Measurements from ENCODE around the gene GIT2.

DNA sequence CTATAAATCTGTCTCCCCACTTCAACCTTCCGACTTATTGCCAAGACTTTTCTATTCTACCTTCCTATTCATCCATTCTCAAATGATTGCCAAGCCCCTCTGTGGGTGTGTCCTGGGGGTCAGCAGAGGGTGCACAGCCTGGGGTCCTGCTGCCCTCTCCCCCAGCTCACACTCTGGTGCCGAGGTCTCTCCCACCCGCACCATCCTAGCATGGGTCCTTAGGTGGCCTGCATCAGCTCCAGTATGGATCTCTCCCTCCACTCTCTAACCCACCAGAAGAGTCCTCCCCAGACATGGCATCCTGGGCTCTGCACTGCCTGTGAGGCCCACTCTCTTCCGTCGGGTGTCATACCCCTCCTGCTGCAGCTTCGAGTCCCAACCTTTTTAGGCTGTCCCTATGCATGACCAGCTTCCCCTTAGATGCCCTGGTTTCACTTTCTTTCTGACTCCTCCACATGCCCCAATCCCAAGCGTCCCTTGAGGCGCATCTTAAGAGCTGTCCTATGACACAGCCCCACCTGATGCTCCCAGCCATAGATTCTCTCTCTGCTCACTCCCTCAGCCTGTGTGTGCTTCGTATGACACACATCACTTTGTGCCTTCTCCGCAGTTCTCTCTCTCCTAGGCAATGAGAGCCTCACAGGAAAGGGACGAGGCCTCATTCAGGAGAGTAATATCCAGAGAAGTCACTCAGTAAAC, 43.9 kb downstream of the GIT2 start:
- TF ChIP-seq, protein P1, sequence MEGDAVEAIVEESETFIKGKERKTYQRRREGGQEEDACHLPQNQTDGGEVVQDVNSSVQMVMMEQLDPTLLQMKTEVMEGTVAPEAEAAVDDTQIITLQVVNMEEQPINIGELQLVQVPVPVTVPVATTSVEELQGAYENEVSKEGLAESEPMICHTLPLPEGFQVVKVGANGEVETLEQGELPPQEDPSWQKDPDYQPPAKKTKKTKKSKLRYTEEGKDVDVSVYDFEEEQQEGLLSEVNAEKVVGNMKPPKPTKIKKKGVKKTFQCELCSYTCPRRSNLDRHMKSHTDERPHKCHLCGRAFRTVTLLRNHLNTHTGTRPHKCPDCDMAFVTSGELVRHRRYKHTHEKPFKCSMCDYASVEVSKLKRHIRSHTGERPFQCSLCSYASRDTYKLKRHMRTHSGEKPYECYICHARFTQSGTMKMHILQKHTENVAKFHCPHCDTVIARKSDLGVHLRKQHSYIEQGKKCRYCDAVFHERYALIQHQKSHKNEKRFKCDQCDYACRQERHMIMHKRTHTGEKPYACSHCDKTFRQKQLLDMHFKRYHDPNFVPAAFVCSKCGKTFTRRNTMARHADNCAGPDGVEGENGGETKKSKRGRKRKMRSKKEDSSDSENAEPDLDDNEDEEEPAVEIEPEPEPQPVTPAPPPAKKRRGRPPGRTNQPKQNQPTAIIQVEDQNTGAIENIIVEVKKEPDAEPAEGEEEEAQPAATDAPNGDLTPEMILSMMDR (IDR thresholded peaks at IDR 0.05): no peak
- no peak for TF ChIP-seq POLR2A (IDR thresholded peaks at IDR 0.05)

All from esophagus squamous epithelium (tissue), 4 donors.